Right ventricle myocardium inferior (tissue), 1 donor: Measurements from ENCODE around the gene CBR4. TPM values are rescaled to one million over a fixed set of nuclear protein-coding genes. Genes with fewer than 3 reads are reported as not detected.

Experiments
- ATAC-seq: fragments of 200-7000 bp; cut with Tn5 transposase; one replicate; pipeline ENCODE4 v1.9.1; 2020; ENCODE audit warnings: mild to moderate bottlenecking, moderate library complexity
- DNase-seq: peaks from one replicate; pipeline ENCODE4 v3.0.0; 2021; ENCODE audit errors: missing footprints
- intact Hi-C: fragments of 100-400 bp; cut with DNase I; formaldehyde crosslinking; loops from one replicate; pipeline ENCODE4 v1.11.0; 2022
- total RNA-seq: library from RNA; stranded (reverse); fragmentation: NEBNext Ultra II Directional; extraction: Animal tissue kit (Norgen Biotek cat#: 25700); gene quantifications from one replicate; pipeline ENCODE4 v1.2.1, GENCODE V29; 2021
- donor health status: DM: no; HTN: yes; CAD: no; lungs with severe emphysema.

Gene CBR4
- total RNA-seq, 1 donor from 2014 or later: 19.4 TPM

DNA sequence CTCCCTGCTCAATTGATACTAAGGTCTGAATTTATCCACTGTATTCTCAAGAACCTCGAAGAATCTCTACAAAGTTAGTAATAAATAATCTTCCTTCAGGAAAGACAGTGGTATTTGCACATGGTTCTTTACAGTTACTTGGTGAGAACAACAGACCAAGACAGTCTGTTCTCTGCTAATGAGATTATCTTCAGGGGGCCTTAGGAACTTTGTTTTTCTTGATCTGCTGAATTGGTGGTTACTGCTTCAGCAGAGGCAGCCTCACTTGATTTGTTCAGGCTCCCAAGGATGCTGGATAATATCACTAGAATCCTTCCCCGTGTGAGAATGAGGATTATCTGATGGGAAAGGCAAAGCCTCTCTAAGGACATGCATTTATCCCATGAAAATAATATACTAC is 64.8 kb downstream of the CBR4 start:
- intact Hi-C loops: no loop called here
- DNase-seq (no peak), ATAC-seq (no peak)

DNA sequence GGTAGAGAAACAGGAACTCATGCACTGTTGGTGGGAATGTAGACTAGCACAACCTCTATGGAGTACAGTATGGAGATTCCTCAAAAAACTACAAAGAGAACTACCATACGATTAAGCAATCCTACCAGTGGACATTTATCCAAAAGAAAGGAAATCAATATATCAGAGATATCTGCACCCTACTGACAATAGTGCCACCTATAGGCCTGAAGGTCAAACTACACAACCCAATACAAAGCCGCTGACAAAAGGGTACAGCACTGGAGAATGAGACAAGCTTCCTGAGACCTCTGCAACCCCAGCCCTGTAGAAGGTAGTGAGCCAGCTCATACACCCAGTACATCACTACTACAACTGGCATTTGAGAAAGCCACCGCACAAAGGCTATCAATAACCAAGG is 67.1 kb downstream of the CBR4 start:
- ATAC-seq (no peak), DNase-seq (no peak)
- intact Hi-C loops: no loop called here
